Measurements from ENCODE around the gene STIP1. TPM values are rescaled to one million over a fixed set of nuclear protein-coding genes. Genes with fewer than 3 reads are reported as not detected.

The STIP1 gene
- total and polyA plus RNA-seq, 9 of the 15 experiments (the other 6 are each of a cell fraction or from before 2014, with no cell fraction given), result 58.1 to 465 (median 346) TPM

DNA sequence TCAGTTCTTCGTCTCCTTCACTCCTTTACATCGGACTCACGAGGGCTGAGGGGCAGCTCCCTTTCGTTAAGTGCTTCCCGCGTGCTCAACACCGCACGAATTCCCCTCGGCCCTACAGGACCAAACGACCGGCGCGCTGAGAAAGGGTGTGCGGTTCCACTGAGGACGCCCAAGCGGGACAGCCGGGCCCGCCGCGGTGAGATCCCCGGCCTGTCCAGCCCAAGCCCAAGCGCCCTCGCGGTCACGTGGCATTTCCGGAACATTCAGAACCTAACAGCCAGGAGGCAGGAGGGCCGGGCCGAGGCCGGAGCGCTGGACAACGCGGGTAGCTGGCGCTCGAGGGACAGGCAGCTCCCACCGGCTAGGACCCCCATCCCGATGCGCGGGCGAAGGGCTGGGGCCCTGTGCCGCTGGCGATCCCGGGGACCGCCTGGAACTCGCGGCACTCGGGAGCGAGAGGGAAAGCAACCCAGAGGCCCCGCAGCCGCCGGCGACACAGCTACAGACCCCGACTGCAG is 737 bp upstream of the STIP1 start (continued):
- TF ChIP-seq, protein P1, sequence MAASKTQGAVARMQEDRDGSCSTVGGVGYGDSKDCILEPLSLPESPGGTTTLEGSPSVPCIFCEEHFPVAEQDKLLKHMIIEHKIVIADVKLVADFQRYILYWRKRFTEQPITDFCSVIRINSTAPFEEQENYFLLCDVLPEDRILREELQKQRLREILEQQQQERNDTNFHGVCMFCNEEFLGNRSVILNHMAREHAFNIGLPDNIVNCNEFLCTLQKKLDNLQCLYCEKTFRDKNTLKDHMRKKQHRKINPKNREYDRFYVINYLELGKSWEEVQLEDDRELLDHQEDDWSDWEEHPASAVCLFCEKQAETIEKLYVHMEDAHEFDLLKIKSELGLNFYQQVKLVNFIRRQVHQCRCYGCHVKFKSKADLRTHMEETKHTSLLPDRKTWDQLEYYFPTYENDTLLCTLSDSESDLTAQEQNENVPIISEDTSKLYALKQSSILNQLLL (CRISPR knock-in tag; IDR thresholded peaks at IDR 0.05; ENCODE audit: borderline replicate concordance), result no peak
- TF ChIP-seq GATAD2A (IDR thresholded peaks at IDR 0.05) (no peak), HSF4 (CRISPR knock-in tag; IDR thresholded peaks at IDR 0.05; ENCODE audit: borderline replicate concordance) (no peak), NRF1 (conservative IDR thresholded peaks at IDR 0.05 in 1 of 2, IDR thresholded peaks at IDR 0.05 in 1 of 2) (no peak), SIX5 (IDR thresholded peaks at IDR 0.05; ENCODE audit: borderline replicate concordance in 1 of 2, insufficient read depth in 1 of 2, low read depth in 1 of 2, low read length in 2 of 2) (no peak), NFIC (IDR thresholded peaks at IDR 0.05) (peak; percentile 46), EZH2 (IDR thresholded peaks at IDR 0.05; ENCODE audit: borderline replicate concordance, low read depth, low read length) (no peak), ZNF282 (CRISPR knock-in tag; IDR thresholded peaks at IDR 0.05) (no peak), CBFA2T2 (conservative IDR thresholded peaks at IDR 0.05) (peak; percentile 59), TGIF2 (CRISPR knock-in tag; IDR thresholded peaks at IDR 0.05) (no peak; the same call in 1 of the 2 replicates), ZNF76 (CRISPR knock-in tag; IDR thresholded peaks at IDR 0.05; ENCODE audit: borderline replicate concordance) (0 out of 2 replicates have a peak, but pooled peaks have one; percentile 43), SRSF7 (optimal IDR thresholded peaks at IDR 0.05; ENCODE audit: low read depth, low read length) (no peak), ZNF212 (CRISPR knock-in tag; IDR thresholded peaks at IDR 0.05) (0 out of 2 replicates have a peak, but pooled peaks have one; percentile 76), PHB2 (IDR thresholded peaks at IDR 0.05; ENCODE audit: low read depth) (no peak), HLTF (IDR thresholded peaks at IDR 0.05) (no peak), POU5F1 (IDR thresholded peaks at IDR 0.05; ENCODE audit: borderline replicate concordance, low read depth, low read length, partially characterized antibody) (no peak), C11orf30 (IDR thresholded peaks at IDR 0.05; ENCODE audit: low read depth) (no peak), HMG20A (CRISPR knock-in tag; conservative IDR thresholded peaks at IDR 0.05) (0 out of 2 replicates have a peak, but pooled peaks have one; percentile 27), ASH1L (IDR thresholded peaks at IDR 0.05; ENCODE audit: borderline replicate concordance, low read depth, partially characterized antibody) (no peak), YY1 (IDR thresholded peaks at IDR 0.05; ENCODE audit: borderline replicate concordance in 1 of 3, control insufficient read depth in 1 of 3, extremely low read depth in 1 of 3, insufficient read depth in 3 of 3, insufficient read length in 1 of 3, insufficient replicate concordance in 2 of 3, low read depth in 1 of 3, low read length in 2 of 3) (peak in 1 of 3 experiments; percentile 72), ZNF780A (CRISPR knock-in tag; IDR thresholded peaks at IDR 0.05) (no peak)
- TF ChIP-seq, protein P2, sequence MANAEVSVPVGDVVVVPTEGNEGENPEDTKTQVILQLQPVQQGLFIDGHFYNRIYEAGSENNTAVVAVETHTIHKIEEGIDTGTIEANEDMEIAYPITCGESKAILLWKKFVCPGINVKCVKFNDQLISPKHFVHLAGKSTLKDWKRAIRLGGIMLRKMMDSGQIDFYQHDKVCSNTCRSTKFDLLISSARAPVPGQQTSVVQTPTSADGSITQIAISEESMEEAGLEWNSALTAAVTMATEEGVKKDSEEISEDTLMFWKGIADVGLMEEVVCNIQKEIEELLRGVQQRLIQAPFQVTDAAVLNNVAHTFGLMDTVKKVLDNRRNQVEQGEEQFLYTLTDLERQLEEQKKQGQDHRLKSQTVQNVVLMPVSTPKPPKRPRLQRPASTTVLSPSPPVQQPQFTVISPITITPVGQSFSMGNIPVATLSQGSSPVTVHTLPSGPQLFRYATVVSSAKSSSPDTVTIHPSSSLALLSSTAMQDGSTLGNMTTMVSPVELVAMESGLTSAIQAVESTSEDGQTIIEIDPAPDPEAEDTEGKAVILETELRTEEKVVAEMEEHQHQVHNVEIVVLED (CRISPR knock-in tag; IDR thresholded peaks at IDR 0.05), result no peak
- TF ChIP-seq, protein P3, sequence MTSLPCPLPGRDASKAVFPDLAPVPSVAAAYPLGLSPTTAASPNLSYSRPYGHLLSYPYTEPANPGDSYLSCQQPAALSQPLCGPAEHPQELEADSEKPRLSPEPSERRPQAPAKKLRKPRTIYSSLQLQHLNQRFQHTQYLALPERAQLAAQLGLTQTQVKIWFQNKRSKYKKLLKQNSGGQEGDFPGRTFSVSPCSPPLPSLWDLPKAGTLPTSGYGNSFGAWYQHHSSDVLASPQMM (CRISPR knock-in tag; IDR thresholded peaks at IDR 0.05), result no peak
- TF ChIP-seq, protein P4, sequence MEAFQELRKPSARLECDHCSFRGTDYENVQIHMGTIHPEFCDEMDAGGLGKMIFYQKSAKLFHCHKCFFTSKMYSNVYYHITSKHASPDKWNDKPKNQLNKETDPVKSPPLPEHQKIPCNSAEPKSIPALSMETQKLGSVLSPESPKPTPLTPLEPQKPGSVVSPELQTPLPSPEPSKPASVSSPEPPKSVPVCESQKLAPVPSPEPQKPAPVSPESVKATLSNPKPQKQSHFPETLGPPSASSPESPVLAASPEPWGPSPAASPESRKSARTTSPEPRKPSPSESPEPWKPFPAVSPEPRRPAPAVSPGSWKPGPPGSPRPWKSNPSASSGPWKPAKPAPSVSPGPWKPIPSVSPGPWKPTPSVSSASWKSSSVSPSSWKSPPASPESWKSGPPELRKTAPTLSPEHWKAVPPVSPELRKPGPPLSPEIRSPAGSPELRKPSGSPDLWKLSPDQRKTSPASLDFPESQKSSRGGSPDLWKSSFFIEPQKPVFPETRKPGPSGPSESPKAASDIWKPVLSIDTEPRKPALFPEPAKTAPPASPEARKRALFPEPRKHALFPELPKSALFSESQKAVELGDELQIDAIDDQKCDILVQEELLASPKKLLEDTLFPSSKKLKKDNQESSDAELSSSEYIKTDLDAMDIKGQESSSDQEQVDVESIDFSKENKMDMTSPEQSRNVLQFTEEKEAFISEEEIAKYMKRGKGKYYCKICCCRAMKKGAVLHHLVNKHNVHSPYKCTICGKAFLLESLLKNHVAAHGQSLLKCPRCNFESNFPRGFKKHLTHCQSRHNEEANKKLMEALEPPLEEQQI (IDR thresholded peaks at IDR 0.05), result no peak
